DMS 273 (cell line): ENCODE data around the gene SPTBN5.

Experiments used
- DNase-seq: peaks from one replicate; lab custom pipeline; 2025; ENCODE audit not compliant: unreplicated experiment; lab: John Stamatoyannopoulos, UW

SPTBN5 gene

GRCh38 chr15:41885321-41885720 lies 8.5 kb downstream of the SPTBN5 start:
- DNase-seq: no peak

- no peak for DNase-seq
Observed at GRCh38 chr15:41884458-41884857, 9.4 kb downstream of the SPTBN5 start.

DNA sequence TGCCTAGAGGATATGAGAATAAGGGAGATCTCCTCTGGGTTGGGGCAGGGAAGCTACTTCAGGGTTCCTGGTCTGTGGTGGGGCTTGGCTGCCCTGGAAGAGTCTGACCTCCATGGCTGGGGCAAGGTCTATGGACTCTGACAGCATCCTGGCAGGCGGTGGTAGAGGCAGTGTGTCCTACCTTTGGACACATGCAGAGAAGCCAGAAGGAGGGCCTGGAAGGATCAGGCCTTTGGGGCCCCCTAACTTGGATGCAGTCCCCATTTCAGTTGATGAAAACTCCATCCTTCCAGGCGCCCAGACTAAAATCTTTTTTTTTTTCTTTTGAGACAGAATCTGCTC lies 10.4 kb downstream of the SPTBN5 start:
- no peak for DNase-seq

GRCh38 chr15:41882689-41883483 lies 11.0 kb downstream of the SPTBN5 start:
- peak; percentile 44 for DNase-seq

DNA sequence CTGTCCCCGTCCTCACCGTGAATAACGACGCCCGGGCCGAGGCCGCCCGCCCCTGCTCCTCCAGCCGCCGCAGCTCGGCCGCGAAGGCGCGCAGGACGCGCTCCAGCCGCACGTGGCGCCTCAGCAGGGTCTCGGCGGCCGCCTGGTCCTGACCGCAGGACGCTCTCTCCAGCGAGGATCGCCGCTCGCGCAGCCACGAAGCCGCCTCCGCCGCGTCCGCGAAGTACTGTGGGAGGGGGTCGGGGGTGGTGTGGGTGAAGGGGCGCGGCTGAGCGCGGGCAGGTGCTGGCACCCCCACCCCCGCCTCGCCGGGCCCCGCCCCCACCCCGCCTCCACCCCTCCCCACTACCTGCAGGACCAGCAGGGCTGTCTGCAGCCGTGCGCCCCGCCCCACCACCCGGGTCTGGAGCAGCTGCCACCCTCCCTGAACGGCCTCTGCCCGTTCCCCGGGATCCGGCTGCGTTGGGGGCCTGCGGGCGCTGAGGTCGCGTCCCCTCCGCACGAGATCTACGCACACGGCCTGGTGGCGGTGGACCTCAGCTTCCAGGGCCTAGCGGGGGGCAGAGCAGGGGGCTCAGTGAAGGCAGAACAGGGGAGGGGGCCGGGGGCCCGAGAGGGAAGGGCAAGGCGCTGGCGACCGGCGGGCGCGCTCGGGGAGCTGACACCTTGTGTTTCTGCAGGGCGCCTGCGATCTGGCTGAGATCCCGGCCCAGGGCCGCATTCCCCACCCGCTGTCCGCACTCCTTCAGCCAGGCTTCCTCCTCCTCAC lies 11.7 kb downstream of the SPTBN5 start:
- peak; percentile 47 for DNase-seq

- no peak for DNase-seq
Observed at GRCh38 chr15:41881550-41881919, 12.3 kb downstream of the SPTBN5 start.

DNA sequence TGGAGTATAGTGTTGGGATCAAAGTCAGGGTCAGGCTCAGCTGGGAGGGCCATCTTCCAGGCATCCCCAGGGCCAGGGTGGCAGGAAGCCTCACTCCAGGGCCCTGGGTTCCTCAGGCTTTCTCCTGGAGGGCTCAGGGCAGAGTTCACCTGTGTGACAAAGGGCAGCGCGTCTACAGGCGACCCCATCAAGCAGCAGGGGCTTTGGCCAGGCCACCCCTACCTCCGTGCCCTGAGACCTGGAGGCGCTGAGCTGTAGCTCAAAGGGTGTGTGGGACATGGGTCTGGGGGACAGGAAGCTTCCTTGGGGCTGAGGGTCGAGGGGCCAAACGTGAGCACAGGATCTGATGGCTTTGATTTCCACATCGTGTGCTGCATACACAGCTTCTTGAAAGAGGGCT lies 12.8 kb downstream of the SPTBN5 start:
- no peak for DNase-seq

GRCh38 chr15:41880156-41880877 lies 13.5 kb downstream of the SPTBN5 start:
- DNase-seq: no peak

DNA sequence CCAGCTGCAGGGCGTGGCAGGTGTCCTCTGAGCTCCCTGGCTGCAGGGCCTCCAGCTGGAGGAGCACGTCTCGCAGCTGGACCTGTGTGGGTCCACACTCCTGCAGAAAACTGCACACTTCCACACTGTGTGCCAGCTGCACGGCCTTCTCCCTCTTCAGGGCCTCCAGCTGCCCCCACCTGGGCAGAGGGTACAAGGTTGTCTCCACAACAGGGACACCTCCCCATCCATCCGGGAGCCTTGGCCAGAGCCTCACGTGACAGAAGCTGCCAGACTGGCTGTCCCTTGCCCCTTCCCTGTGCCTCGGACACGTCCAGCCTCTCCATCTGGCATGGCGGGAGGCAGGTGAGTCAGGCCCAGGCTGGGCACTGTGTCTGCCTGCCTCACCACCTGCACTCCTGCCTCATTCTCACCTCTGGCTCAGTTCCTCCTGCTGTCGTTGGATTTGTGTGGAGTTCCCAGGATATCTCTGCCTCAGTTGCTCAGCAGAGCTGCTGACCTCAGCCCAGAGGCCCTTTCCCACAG lies 14.5 kb downstream of the SPTBN5 start:
- no peak for DNase-seq

- peak; percentile 57 for DNase-seq
Observed at GRCh38 chr15:41878355-41878699, 15.5 kb downstream of the SPTBN5 start.

- DNase-seq: peak; percentile 57
Observed at GRCh38 chr15:41877631-41878354, 16.1 kb downstream of the SPTBN5 start.

DNA sequence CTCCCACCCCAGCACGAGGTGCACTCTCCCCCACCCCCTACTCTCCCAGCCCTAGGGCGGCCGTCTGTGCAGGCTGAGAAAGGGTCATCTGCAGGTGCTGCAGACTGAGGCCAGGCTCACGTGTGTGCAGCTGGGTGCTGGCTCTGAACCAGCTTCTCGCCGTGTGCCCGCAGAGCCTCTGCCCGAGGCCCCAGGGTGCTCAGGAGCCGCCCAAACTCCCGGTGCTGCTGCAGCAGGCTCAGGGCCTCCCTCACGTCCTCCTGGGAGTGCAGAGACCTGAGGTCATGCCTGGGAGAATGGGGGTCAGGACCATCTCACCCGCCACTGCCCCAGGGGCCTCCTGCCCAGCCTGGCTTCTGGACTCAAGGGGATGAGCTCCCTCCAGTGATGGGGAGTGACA lies 17.2 kb downstream of the SPTBN5 start:
- no peak for DNase-seq

GRCh38 chr15:41876007-41876406 lies 17.8 kb downstream of the SPTBN5 start:
- no peak for DNase-seq

GRCh38 chr15:41874736-41875135 lies 19.1 kb downstream of the SPTBN5 start:
- no peak for DNase-seq

DNA sequence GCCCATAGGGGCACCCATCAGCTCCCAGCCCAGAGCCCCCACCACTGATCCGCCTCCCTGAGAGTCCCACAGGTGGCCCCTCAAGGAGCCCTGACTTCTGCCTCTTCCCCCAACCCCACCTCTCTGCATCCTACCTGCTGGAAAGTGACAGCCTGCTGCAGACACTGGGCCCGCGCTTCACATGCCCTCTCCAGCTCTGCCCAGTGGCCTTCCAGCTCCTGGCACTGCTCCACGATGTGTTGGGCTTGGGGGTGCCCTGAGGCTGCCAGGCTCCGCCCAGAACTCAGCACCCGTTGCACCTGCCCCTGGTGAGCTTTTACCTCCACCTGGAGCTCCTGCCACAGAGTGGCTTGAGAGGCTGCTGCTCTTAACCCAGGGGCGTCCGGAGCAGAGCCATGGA lies 20.1 kb downstream of the SPTBN5 start:
- DNase-seq: no peak

DNA sequence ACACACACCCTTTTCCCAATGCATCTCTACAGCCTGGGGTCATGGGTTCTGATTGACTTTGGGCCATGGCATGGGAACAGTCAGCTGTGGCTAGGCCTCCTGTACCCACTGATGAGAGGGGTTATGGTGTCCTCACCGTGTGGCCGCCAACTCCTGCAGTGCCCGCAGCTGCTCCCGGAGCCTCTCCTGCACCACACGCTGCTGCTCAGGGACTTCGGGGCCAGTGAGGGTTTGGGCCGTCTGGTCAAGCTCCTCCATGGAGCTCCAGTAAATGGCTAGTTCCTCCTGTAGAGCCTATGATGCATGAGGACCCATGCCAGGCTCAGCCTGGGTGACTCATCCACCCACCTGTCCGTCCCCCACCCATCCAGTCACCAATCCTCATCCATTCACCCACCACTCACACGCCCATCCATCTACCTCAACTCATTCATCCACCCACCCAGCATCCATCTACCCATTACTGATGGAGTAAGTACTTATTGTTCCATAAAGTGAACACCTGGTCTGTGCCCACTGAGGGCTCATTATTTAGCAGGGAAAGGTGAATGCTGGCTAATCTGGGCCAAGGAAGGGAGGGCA lies 21.6 kb downstream of the SPTBN5 start:
- no peak for DNase-seq

- no peak for DNase-seq
Observed at GRCh38 chr15:41871175-41871905, 22.5 kb downstream of the SPTBN5 start.

GRCh38 chr15:41870689-41871081 lies 23.2 kb downstream of the SPTBN5 start:
- DNase-seq: no peak

DNA sequence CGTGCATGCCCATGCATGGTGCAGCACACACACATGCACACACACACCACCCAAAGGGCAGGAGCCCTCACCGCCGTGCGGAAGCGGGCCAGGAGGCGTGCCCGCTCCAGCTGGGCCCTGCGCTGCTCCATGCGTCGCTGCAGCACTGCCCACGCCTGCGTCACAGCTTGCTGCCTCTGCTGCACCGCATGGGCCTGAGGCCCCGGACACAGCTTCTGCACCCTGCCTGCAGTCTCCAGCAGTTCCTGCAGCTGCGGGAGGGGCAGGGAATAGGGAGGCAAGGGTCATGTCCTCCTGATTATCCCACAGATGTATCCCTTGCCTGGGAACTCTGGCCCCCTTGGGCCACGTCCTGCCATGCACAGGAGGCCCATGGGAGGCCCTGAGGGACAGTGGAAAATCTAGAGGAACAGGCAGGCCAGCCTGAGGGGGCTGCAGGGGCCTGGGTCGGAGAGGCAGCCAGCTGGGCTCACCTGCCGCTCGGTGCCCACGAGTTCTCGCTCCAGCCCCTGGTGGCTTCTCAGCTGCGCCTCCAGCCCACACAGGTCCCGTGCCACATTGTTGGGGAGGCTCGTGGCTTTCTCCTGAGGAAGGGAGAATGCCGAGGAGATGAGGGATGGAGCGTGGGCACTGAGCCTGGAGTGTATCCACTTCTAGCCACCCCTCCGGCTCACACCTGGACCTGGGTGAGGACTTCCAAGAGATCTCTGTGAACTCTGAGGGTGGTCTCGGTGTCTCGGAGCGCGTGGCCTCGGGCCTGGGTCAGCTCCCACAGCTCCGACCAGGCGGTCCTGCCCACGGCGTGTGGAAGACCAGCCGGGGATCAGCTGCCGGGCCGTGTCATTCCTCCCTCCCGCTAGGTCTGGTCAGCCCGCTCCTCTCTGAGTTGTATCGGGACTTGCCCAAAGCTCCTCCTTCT lies 23.8 kb downstream of the SPTBN5 start:
- no peak for DNase-seq
